HG03097 (cell line): ENCODE results near the gene ULK2.

ENCODE experiments used
- ATAC-seq: cut with Tn5 transposase; IDR thresholded peaks from one replicate; pipeline ENCODE4 v1.9.1; 2021; ENCODE audit not compliant: unreplicated experiment, low FRiP score

The ULK2 gene

GRCh38 chr17:19731626-19732025 is 136.1 kb downstream of the ULK2 start:
- no peak for ATAC-seq

DNA sequence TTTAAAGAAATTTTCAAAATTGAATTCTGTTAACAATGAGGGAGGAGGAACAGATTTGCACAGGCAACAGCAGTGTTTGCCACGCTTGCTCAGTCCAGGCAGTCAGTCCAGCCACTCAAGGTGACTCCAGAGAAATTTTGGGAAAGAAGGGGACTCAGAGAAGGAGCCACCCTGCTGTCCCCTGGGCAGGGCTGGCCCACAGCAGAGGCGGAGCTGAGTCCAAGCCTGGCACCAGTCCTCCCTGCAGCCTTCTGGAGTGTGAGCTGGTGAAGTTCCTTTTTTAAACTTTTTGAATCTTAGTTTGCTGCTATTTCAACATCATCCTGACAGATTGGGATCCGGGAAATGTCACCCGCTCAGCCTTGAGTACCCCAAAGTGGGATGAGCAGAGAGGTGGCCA is 136.9 kb downstream of the ULK2 start:
- no peak for ATAC-seq

- ATAC-seq, result no peak
Measured at GRCh38 chr17:19729900-19730299, 137.8 kb downstream of the ULK2 start.

DNA sequence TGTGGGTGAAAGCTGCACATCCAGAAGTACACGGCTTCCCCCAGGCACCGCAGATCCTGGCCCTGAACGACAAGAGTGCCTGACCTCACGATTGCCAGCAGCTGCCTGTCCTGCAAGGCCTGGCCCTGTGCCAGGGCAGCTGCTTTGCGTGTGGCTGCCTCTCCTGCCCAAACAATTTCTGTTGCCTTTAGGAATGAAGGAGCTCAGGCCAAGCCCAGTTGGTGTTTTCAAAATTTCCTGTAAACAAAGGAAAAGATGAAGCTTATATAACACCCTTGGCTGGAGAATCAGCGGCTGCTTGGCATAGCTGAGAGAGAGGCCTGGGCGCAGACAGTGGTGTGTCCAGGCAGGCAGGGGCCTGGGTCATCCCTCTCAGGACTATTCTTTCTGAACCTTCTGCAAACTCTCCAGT is 139.6 kb downstream of the ULK2 start:
- no peak for ATAC-seq

- ATAC-seq, result no peak
Measured at GRCh38 chr17:19727501-19728078, 140.1 kb downstream of the ULK2 start.

GRCh38 chr17:19726631-19727376 is 140.9 kb downstream of the ULK2 start:
- no peak for ATAC-seq

- ATAC-seq, result no peak
Measured at GRCh38 chr17:19725486-19725885, 142.2 kb downstream of the ULK2 start.

DNA sequence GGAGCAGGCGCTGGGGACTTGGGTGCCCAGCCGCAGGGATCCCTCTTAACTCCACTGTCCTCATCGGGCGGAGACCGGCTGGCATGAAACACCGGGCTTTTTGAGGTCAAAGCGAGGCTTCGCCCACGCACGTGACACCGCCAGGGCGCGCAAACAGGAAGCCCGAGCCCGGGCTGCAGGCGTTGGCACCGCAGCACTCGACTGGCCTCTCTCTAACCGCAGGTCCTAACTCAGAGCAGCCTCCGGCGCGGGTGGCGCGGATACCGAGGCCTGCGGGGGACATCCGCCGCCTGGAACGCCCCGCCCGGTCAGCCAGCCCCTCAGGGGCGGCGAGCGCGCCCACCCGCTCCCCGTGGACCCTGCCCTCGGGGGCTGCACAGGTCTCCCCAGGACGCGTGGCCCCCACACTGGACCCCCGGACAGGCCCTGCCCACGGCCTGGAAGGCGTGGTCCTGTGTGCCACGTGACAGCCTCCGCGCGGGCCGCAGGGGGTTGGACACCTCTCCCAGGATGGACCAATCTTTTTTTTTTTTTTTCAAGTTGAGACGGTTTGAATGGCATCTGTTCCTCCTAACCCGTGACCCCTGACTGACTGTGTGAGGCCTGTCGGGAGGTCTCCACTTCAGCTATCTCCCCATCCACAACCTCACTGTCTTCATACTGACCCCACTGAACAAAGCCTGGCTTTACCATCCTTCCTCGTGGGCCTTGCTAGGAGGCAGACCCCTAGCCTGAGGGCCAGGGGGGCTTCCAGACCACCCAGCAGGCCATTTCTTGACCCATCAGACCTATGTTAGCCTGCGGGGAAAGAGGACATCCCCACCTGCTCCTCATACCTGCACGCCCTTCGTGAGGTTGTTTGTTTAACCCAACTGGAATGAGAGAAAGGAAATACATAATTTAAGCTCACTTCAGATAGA is 143.0 kb downstream of the ULK2 start:
- ATAC-seq, result no peak

GRCh38 chr17:19723964-19724363 is 143.8 kb downstream of the ULK2 start:
- ATAC-seq, result no peak
